ENCODE data around the gene FAR2.

The FAR2 gene

DNA sequence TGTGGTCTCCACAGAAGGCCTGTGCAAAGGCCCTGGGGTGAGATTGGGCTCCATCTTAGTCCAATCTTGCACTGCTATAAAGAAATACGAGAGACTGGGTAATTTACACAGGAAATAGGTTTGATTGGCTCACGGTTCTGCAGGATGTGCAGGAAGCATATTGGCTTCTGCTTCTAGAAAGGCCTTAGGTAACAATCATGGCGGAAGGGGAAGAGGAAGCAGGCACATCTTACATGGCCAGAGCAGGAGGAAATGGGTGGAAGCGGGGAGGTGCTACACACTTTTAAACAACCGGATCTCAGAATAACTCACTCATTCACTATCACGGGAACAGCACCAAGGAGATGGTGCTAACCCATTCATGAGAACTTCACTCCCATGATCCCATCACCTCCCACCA, 55.4 kb downstream of the FAR2 start:
- DNase-seq (ENCODE audit: low spot score), result no peak

DNA sequence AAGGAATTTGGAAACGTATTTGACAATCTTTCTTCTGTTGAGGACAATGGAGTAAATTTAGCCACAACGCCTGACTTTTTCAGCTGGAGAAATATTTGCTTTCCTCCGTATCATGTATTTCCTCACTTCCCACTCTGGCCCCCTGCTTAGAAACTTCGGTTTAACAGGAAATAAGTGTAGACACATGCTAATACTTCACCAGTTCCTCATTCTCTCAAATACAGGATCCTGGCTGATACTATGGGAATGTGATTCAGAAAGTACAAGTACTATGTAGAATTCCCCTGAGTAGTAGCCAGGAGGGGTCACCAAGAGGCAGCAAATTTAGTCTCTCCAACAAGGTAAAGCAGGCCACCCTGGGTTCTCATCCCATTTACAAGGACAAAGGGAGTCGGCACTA, 58.0 kb downstream of the FAR2 start:
- no peak for DNase-seq (ENCODE audit: low spot score)

DNA sequence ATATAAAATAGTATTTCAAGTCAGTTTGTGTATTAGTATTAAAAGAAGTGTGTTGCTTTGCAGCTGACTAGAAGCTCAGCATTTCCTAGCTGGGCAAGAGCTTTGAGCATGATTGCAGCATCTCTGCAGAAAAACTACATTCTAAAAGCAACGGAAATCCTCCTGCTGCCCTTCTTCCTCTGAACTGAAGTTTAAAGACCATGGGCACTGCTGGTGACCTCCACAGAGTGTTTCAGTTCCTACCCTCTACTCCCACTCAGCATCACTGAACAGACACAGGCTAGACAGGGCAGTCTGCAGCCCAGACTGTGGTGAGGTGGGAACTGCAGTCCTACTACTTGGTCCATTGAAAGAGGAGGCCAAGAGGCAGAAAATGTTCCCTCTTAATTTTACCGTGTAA, 59.0 kb downstream of the FAR2 start:
- DNase-seq (ENCODE audit: low spot score), result no peak

DNA sequence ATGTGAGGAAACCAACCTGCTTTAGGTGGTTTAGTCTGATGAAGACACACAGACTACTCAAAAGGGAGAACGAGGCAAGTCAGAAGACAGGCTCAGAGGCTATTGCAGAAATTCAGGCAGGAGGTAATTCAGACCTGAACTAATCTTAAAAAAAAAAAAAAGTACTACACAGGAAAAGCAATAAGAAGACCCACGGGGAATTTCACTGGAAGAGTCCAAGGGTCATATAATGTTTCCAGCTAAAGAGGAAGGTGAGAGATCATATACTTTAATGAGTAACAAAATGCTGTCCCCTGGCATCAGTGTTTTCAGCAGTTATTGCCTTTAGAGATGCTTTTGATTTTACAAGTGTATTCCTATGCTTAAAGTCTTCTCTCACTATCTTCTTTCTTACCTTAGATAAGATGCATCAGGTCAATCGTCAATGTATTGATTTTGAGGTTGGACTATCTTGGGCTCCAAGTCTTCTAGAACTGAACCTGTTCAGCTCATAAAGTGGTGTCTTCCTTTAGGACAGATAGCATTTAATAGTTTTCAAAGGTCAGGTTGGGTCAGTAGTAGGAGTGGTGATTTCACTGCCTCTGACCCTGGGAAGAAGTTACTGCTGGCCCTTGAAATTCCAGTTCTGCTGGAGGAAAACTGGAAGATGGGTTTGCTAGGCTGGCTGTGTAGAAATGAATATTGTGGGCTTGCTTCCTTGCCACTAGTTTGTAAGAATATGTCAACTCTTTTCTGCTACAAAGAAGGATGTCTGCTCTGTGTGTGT, 60.0 kb downstream of the FAR2 start:
- no peak for DNase-seq (ENCODE audit: low spot score)

DNA sequence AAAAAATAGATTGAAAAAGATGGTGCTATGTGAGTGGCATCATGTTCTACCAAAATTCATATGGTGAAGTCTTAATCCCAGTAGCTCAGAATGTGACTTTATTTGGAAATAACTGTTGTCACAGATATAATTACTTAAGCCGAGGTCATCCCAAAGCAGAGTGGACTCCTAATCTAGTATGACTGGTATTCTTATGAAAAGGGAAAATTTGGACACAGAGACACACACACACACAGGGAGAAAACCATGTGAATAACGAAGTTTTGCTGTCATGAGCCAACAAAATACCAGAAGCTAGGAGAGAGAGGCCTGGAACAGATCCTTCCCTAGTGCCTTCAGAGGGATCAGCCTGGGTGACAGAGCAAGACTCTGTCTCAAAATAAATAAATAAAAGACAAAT, 62.6 kb downstream of the FAR2 start:
- DNase-seq (ENCODE audit: low spot score), result no peak

DNA sequence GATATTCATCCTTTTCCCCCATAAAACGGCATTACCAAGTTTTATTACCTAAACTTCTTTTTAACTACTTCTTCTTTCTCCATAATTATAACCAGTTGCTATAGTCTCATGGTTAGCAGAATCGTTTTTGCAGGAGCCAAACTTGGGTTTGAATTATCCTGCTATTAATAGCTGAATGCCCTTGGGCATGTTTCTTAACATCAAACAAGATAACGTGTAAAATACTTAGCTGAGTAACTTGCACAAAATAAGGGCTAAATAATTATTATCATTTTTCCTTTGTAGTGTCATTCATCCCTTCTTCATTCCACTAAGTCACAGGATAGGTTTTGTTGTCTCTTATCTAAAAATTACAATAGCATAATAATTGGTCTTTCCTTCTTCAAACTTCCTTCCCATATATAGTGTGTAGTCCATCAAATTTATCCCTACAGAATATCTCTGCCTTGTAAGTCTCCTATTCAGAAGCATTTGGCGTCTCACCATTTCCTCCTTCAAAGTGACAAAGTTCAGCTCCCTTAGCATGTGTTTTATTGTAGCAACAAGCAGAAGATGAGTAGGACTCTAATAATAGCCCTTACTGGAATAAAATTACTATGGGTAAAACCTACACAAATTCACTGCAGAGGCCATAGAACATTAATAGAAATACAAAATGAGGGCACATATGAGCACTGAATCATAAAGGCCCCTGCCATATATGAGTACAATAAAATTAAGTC, 63.8 kb downstream of the FAR2 start:
- no peak for DNase-seq (ENCODE audit: low spot score)

DNA sequence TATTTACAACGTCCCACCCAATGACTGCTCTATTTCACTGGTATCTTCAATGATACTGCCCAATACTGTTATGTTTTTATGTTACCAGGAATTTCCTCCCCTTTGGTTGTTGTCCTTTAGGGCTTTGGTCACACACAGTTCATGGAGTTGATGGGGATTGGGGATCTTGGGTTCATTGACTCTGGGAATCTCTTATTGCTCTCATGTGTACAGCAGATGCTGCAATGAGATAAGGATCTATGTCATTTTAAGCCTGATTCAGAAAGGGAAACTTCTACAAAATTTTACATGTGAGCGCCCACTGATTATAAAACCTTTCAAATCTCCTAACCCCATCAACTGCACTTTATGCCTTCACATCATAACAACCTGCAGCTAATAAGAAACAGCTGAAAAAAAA, 67.2 kb downstream of the FAR2 start:
- no peak for DNase-seq (ENCODE audit: low spot score)

DNA sequence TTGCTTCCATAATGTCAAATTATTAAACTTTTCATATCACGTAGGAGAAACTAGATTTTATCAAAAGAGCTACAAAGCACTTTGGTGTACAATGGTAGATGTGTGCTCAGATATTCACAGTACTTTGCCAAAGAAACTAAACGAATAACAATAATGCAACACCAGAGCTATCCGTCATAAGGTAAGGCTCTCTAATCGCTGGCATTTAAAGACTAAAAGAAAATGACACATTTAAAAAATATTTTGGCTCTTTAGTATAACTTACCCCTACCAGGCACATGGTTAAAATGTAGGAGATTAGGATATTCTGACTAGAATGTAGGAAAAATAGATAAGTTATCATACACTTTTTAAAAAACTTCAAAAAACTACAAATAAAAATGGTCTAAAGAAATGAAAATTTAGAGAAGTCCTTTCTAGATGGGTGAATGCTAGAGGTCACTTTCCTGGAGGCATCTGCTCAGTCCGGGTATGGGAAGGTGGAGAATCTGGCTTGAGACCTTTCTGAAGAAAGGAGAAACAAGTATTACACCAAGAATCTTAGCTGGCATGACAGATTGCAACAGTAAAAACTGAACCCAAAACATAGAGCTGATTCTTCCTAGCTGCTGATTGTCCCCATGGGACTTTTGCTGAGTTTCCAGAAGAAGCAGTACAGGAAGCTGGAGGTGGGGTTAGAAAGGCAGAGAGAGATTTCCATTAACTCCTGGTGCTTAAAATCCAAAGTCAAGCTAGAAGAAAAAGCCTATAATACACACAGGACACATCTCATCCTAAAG, 67.9 kb downstream of the FAR2 start:
- DNase-seq (ENCODE audit: low spot score), result no peak

DNA sequence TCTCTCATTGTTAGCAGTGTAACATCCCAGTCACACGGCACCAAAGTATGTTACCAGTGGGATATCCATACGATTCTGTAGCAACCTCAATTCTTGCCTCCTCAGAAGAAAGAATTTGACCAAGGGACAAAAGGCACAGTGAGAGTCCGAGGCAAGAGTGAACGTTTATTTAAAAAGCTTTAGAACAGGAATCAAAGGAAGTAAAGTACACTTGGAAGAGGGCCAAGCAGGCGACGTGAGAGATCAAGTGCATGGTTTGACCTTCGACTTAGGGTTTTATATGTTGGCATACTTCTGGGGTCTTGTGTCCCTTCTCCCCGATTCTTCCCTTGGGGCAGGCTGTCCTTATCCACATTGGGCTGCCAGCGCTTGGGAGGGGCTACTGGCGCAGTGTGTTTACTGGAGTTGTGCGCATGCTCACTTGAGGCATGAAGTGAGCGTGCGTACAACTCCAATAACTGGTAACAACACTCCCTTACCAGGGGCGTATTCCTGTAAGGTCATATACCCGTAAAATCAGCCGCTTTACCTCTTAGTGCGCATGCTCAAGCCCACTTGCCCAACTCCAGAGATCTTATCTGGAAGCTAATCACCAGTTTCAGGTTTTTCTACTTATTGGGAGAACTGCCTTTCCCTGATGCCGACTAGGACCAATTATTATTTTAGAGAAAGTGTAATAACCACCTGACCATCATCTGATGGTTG, 71.7 kb downstream of the FAR2 start:
- DNase-seq (ENCODE audit: low spot score), result no peak

DNA sequence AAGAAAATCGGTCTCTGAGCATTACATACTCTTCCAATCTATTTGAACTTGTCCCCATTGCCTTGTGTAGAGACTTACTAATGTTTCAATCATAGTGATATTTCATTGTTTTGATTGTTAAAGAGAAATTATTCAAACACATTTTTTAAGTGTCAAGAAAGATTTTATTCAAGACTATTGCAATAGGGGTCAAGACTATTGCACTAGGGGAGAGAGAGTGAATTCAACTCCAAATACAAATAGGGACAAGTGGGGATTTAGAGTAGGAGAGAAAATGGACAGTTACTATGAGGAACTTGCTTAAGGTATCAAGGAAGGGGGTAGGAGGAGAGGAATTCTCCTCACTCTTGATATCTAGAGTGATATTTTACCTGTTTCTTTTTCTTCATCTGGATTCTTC, 73.1 kb downstream of the FAR2 start:
- no peak for DNase-seq (ENCODE audit: low spot score)

DNA sequence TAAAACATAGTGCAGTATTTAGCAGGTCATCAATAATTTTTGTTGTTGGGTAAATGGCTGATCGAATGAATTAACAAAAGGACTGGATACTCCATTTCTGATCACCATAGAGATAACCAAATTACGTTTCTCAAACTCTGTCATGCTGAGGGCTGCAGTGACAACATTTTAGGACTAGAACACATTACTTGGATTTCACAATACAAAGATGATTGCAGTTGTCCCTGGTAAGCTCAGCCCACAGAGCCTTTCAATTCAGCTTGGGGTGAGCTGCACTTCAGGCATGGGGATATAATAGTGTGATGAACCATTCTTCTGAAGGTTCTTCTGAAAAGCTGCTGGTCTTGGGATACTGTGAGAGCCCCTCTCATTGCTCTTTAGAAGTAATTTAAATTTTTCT, 74.3 kb downstream of the FAR2 start:
- no peak for DNase-seq (ENCODE audit: low spot score)

DNA sequence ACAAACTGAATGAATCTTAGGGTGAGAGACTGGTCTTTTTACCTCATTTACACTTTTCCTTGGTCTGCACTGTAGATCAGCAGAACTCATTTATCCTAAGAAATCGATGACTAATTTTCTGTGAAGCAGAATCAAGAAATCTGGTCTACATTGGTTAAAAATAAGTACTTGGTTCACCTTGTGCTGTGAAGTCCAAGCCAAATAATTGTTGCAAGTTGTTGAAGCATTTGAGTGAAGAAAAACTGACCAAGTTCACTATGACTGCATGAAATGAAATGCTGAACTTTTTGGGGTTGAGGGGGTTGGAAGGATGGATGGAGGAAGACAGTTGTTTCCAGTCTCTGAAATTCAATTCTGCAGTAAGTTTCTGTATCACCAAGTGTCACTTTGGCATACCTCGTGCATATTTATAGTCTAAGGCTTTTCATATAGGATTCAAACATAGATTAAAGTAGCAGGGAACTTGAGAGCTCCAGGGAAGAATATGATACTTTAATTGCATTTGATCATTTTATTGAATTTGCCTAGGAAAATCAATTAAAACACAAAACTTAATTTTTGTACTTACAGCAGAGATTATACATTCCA, 75.0 kb downstream of the FAR2 start:
- no peak for DNase-seq (ENCODE audit: low spot score)

DNA sequence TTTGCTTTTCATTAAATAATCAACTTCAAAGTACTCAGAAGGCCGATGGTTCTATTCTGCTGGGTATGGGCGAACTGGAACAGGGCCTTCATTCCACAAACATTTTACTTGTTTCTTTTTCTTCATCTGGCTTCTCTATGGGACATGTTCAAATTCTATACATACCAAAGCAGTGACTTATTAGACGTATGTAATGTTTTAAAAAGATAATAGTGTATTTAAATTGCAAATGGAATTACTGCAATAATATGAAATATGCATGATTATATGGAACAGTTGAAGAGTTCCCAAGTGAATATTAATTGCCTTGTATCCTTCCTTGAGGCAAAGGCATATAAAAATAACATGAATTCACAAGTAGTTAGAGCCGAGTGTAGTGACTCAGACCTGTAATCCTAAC, 75.5 kb downstream of the FAR2 start:
- no peak for DNase-seq (ENCODE audit: low spot score)

DNA sequence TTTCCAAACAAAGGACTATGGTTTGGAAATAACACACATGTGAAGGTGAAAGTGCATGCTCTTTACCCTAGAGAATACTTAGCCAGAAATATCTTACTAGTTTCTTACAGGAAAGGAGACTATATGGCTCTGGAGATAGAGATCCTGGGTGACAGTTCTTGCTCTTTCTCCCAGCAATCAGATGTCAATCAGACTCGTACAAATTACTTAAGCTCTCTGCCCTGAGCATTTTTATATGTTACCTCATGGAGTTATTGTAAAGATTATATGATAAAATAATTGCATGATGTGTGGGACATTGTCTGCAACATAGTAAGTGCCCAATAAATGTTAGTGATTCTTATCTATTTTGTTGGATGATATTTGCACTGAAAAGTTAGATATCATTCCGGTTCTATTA, 76.8 kb downstream of the FAR2 start:
- DNase-seq (ENCODE audit: low spot score), result no peak

DNA sequence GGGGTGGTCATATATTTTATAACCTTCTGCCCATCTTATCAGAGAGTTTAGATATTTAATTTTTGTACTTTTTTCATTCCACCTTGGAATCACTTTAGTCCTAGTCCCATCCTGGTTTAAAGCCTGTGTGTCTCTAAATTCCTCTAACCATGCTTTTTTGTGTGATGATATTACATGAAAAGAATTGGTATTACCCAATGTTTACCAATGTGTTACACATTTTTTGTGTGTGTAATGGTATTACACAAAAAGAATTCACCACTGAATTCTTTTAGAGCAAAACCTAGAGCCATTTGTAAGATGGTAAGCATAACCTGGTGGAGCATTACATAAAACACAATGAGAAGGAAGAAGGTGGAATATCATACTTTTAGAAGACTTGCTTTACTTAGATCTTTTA, 77.5 kb downstream of the FAR2 start:
- no peak for DNase-seq (ENCODE audit: low spot score)

DNA sequence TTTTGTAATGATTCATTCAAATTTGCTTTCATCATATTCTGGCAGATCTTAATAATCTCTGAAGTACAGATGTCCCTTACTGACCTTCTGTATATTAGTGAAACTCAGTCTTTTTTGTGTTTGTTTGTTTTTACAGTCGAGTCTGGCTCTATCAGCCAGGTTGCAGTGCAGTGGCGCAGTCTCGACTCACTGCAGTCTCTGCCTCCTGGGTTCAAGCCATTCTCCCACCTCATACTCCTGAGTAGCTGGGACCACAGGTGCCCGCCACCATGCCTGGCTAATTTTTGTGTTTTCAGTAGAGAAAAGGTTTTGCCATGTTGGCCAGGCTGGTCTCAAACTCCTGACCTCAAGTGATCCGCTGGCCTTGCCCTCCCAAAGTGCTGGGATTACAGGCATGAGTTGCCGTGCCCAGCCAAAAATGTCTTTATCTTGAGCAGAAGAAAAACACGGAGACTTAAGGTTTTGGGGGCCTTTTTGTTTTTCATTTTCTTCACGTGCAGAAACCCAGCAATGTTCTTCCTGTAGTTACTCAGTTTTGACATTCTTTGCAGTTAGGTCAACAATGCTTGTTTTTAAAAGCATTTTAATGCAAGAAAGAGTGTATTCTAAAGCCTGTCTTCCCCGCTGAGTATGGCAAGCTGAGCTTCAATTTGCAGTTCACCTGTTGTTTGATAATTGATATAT, 79.5 kb downstream of the FAR2 start:
- DNase-seq (ENCODE audit: low spot score), result no peak

DNA sequence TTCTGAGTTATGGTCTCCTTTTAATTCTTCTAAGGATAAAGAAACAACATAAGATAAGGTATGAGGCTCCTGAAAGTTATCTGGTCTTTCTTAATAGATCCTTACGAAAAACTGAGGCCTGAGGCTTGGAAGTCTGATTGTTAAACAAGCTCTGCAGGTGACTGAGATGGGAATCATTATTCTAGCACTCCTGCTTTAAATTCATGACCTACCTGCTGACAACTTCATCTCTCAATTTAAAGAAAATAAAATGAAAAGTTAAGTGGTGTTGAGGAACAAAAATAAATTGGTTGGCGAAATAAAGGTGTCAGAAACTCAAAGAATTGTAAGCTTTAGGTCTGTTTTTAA, 80.1 kb downstream of the FAR2 start:
- DNase-seq (ENCODE audit: low spot score), result no peak

DNA sequence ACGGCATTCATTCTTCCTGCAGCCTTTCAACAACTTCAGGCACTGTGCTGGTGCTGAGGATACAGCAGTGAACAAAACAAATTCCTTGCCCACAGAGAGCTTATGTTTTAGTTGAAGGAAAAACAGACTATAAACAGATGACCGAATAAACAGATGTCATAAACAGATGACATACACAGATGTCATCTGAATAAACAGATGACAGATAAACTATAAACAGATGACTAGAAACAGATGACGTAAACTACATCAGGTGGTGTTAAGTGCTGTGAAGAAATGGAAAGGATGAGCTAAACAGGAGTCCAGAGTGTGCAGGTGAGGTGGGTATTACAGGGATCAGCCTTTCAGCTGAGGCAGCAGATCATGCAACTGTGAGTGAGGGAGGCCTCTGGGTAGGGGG, 80.9 kb downstream of the FAR2 start:
- DNase-seq (ENCODE audit: low spot score), result no peak

DNA sequence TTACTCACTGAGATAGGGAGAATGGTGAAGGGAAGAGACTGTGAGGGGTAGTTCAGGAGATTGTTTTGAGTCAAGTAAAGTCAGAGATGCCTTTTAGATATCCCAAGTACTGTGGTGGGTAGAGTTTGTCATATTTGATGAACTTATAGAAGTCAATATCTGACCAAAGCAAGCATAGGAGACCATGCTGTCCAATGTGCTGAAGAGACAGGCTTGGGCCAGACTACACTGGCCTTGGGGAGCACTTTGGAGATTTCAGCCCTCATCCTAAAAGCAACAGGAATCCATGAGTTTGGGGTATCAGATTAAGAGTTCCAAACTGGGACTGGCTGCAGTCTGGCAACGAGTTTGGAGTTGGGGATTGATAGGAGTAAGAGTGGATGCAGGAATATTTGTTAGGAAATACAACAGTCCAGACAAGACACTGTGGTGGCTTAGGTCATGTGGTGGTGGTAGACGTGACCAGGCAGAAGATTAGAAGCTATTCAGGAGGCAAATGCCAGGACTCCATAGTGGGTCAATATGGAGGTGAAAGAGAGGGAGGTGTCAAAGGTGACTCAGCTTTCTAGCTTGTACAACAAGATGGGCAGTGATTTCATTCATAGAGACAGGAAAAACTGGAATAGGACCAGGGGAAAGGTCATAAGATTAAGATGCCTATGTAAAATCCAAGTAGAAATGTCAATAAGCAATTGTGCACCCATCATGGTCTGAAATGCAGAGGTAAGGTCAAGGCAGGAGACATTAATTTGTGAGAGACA, 81.9 kb downstream of the FAR2 start:
- no peak for DNase-seq (ENCODE audit: low spot score)

DNA sequence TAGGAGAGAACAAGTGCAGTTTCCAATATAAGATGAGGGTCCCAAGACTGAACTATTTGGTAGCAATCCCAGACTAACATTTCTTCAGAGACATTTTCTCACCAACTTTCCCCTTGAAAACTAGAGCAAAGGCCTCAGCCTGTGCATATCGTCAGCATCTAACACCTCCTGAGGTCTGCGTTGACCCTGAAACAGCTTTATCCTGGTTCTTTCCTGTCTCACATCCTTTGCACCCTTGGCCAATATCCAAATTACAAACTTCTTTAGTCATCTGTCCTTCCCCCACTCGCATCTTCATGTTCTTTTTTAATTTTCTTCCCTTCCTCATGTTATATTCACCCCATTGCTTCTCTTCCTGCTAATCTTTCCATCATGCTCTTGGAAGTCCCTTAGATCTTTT, 83.0 kb downstream of the FAR2 start:
- DNase-seq (ENCODE audit: low spot score), result no peak

DNA sequence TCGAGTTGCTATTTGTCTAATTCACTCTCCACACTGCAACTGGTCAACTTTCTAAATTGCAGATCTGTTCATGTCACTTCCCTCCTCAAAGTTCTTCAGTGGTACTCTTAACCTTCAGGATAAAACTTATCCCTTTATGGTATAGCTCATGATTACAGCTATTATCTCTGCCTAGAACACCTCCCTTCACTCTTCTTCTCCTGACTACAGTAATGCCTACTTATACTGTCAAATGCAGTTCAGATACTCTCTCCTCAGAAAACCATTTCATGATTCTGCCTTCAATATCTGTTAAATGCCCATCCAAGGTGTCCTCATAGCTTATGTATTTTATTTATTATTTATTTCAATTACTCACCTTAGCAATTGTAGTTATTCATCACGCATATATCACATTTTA, 85.5 kb downstream of the FAR2 start:
- no peak for DNase-seq (ENCODE audit: low spot score)

All from hematopoietic multipotent progenitor cell treated with erythropoietin and hydrocortisone succinate and interleukin-3 and kit ligand, for 17 days (in vitro differentiated cells).